Endothelial cell of umbilical vein (primary cell): ENCODE results near the gene HOOK2. TPM values are rescaled to one million over a fixed set of nuclear protein-coding genes. Genes with fewer than 3 reads are reported as not detected.
A peak's percentile ranks its signal among the peaks of the same experiment; 100 is the strongest.

Experiments
- BruUV-seq: library from RNA; stranded (reverse); fragments of 400-500 nt; replicated peaks from 2 replicates; lab custom pipeline; 2021; lab: Mats Ljungman, UMichigan
- CTCF ChIA-PET: fragments of 300-600, 350-600 bp; sonication (Branson Sonifier 250); formaldehyde crosslinking; loops from one replicate; lab custom pipeline; 2021; ENCODE audit warnings: antibody characterized with exemption, inconsistent platforms; lab: Charles Lee
- POLR2A ChIA-PET: fragments of 300-600, 350-600 bp; sonication (Branson Sonifier 250); formaldehyde crosslinking; loops from one replicate; lab custom pipeline; 2021; ENCODE audit warnings: antibody characterized with exemption, inconsistent platforms; lab: Charles Lee
- DNase-seq: peaks from one replicate; pipeline ENCODE4 v3.0.0-alpha.2; 2011; ENCODE audit warnings: low read depth, low spot score
- FAIRE-seq: peaks from 2 replicates; lab custom pipeline; 2011; peaks lifted over from hg19 to GRCh38; lab: Jason Lieb, UNC
- H2AFZ ChIP-seq: 2 replicates; pipeline ENCODE4 v1.6.0; 2012; ENCODE audit warnings: low read depth, low read length, control low read depth, inconsistent platforms
- H3K27ac ChIP-seq: 2 replicates; pipeline ENCODE4 v1.5.1; 2011; ENCODE audit warnings: low read depth, mild to moderate bottlenecking, control low read depth, low read length, moderate library complexity; ENCODE audit not compliant: insufficient read depth
- H3K27me3 ChIP-seq, 2 experiments: 2 replicates each; pipeline versions ENCODE4 v1.6.0 to v1.6.1; 2011; ENCODE audit warnings: low read length in 2 of 2, mixed read lengths in 1 of 2; ENCODE audit not compliant: control insufficient read depth in 2 of 2, insufficient read depth in 2 of 2
- H3K36me3 ChIP-seq, 2 experiments: 2 replicates in 1 of 2; 3 replicates in 1 of 2; pipeline ENCODE4 v1.5.1; 2011; ENCODE audit warnings: low read length in 2 of 2, mild to moderate bottlenecking in 1 of 2, moderate library complexity in 1 of 2; ENCODE audit not compliant: control insufficient read depth in 2 of 2, insufficient read depth in 2 of 2; ENCODE audit errors: extremely low read depth in 1 of 2
- H3K4me1 ChIP-seq: 3 replicates; pipeline ENCODE4 v1.5.1; 2011; ENCODE audit warnings: mild to moderate bottlenecking, low read length; ENCODE audit not compliant: control insufficient read depth, insufficient read depth; ENCODE audit errors: extremely low read depth
- H3K4me2 ChIP-seq: 2 replicates; pipeline ENCODE4 v1.6.1; 2011; ENCODE audit warnings: low read length, control low read depth, mixed read lengths; ENCODE audit not compliant: insufficient read depth
- H3K4me3 ChIP-seq, 3 experiments: fragments of 200-600 bp in 1 of 3; sonication (generic), shearing (Covaris generic) in 1 of 3; replicated peaks in 1 of 3; 2 replicates each; pipeline ENCODE4 v1.5.1; 2011 to 2016; ENCODE audit warnings: control low read depth in 3 of 3, low read length in 3 of 3, mild to moderate bottlenecking in 2 of 3, inconsistent platforms in 1 of 3, low read depth in 1 of 3, moderate library complexity in 1 of 3; ENCODE audit not compliant: insufficient read depth in 1 of 3
- H3K79me2 ChIP-seq: 2 replicates; pipeline ENCODE4 v1.6.0; 2012; ENCODE audit warnings: low read length, inconsistent platforms; ENCODE audit not compliant: control insufficient read depth, insufficient read depth
- H3K9ac ChIP-seq: replicated peaks from 2 replicates; pipeline ENCODE3; 2011; ENCODE audit warnings: low read length, control low read depth; ENCODE audit not compliant: insufficient read depth; ENCODE audit errors: extremely low read depth
- H3K9me1 ChIP-seq: replicated peaks from 3 replicates; pipeline ENCODE4 v1.6.0; 2011; ENCODE audit warnings: mild to moderate bottlenecking, low read length; ENCODE audit not compliant: control insufficient read depth, insufficient read depth; ENCODE audit errors: extremely low read depth
- H3K9me3 ChIP-seq: replicated peaks from 2 replicates; pipeline ENCODE4 v1.5.1; 2012; ENCODE audit warnings: low read length, inconsistent platforms; ENCODE audit not compliant: control insufficient read depth, insufficient read depth
- H4K20me1 ChIP-seq: replicated peaks from 2 replicates; pipeline ENCODE3; 2011; ENCODE audit warnings: mild to moderate bottlenecking, low read length; ENCODE audit not compliant: control insufficient read depth, insufficient read depth; ENCODE audit errors: extremely low read depth
- EZH2 ChIP-seq: IDR thresholded peaks from 2 replicates; pipeline ENCODE4 v1.6.1; 2012; ENCODE audit warnings: borderline replicate concordance, low read depth, mild to moderate bottlenecking, moderate library complexity, low read length, inconsistent platforms; ENCODE audit not compliant: severe bottlenecking
- FOS ChIP-seq: IDR thresholded peaks from 2 replicates; pipeline ENCODE4 v1.6.1; 2011; ENCODE audit warnings: mild to moderate bottlenecking, low read length, moderate library complexity, borderline replicate concordance; ENCODE audit not compliant: insufficient read depth
- GATA2 ChIP-seq: IDR thresholded peaks from 2 replicates; pipeline ENCODE4 v1.7.0; 2011; ENCODE audit warnings: low read depth, mild to moderate bottlenecking, moderate library complexity, mixed read lengths, low read length; ENCODE audit not compliant: insufficient read length, insufficient read depth
- JUN ChIP-seq: IDR thresholded peaks from 2 replicates; pipeline ENCODE4 v1.6.1; 2011; ENCODE audit warnings: borderline replicate concordance, low read depth; ENCODE audit not compliant: insufficient read length, insufficient read depth
- MAX ChIP-seq: IDR thresholded peaks from 2 replicates; pipeline ENCODE4 v1.6.1; 2011; ENCODE audit not compliant: insufficient read depth, insufficient read length
- MYC ChIP-seq: IDR thresholded peaks from one replicate; pipeline ENCODE4 v1.6.1; 2011; ENCODE audit warnings: mild to moderate bottlenecking, low read depth, low read length
- POLR2A ChIP-seq: IDR thresholded peaks from 2 replicates; pipeline ENCODE4 v1.6.1; 2012; ENCODE audit warnings: low read depth, mild to moderate bottlenecking, control low read depth, low read length
- POLR2AphosphoS5 ChIP-seq: IDR thresholded peaks from 2 replicates; pipeline ENCODE4 v1.6.1; 2012; ENCODE audit warnings: low read depth, mild to moderate bottlenecking, control low read depth, low read length, moderate library complexity; ENCODE audit not compliant: insufficient read depth
- dilution Hi-C: fragments of 300-500 bp; cut with MboI; formaldehyde crosslinking; loops from one replicate; pipeline ENCODE4 v1.15.0; 2019; ENCODE audit warnings: low sequenced_read_pairs; ENCODE audit not compliant: extremely low pct_ligation_motif_present
- intact Hi-C: fragments of 100-400 bp; cut with micrococcal nuclease; formaldehyde crosslinking; loops from one replicate; pipeline ENCODE4 v1.10.0; 2022
- polyA plus RNA-seq, 4 experiments: library from polyadenylated mRNA; depleted of rRNA in 3 of 4; stranded (reverse) in 3 of 4; unstranded in 1 of 4; fragments of >200 nt; gene quantifications; 2 replicates each; pipeline versions ENCODE4 v1.2.1 to v1.2.3, GENCODE V29; 2011 to 2012; ENCODE audit warnings: missing spikeins in 1 of 4
- total RNA-seq: library from RNA; stranded (reverse); gene quantifications from 2 replicates; pipeline ENCODE4 v1.2.3, GENCODE V29; 2021
- TF ChIP-seq, protein P1 (sequence below), 2 donors: IDR thresholded peaks; 1 replicate in 1 of 2; 2 replicates in 1 of 2; pipeline ENCODE4 v1.5.1; 2011; ENCODE audit warnings: low read length in 2 of 2, mild to moderate bottlenecking in 2 of 2, moderate library complexity in 2 of 2, control low read depth in 1 of 2, inconsistent platforms in 1 of 2, low read depth in 1 of 2; ENCODE audit not compliant: insufficient read depth in 1 of 2; ENCODE audit errors: extremely low read depth in 1 of 2

Gene HOOK2
- total and polyA plus RNA-seq, 2 donors (not counting 3 experiments of a cell fraction or from before 2014, with no cell fraction given), result 8.0 to 17.3 TPM

- Histone ChIP-seq H3K36me3 (peaks cover 3 to 11% of the 10 kb centered on the region in 2 experiments), H3K9me1 (no peaks in the 10 kb centered on the region), H3K9ac (peak overlapping the region; percentile 78), H3K9me3 (no peaks in the 10 kb centered on the region), H3K27ac (peak overlapping the region; percentile 57), H2AFZ (no peak overlapping the region), H3K4me2 (peak overlapping the region; percentile 90), H3K4me1 (peaks cover 10% of the 10 kb centered on the region), H3K4me3 (peak overlapping the region; percentile 62 to 88 (median 62)), H3K79me2 (peaks cover 50% of the 10 kb centered on the region), H3K27me3 (no peaks in the 10 kb centered on the region), H4K20me1 (no peaks in the 10 kb centered on the region)
- intact Hi-C loops, result loop anchor here (2.0 to 5.0 kb wide), 2 partner anchors 33 to 374 kb away; no protein-coding TSS in a partner anchor
- dilution Hi-C loops, result no loop called here
- ChIA-PET CTCF (interaction anchor here (0.9 to 4.5 kb wide), 7 partner anchors 10 to 124 kb away, joined by 3 to 38 read pairs (median 6); no protein-coding TSS in a partner anchor), POLR2A (interaction anchor here (0.6 to 3.2 kb wide), 4 partner anchors 11 to 1799 kb away, joined by 3 to 14 read pairs (median 4); partner anchors contain the start of genes GET3, JUNB and TRIR)
- TF ChIP-seq, protein P1, sequence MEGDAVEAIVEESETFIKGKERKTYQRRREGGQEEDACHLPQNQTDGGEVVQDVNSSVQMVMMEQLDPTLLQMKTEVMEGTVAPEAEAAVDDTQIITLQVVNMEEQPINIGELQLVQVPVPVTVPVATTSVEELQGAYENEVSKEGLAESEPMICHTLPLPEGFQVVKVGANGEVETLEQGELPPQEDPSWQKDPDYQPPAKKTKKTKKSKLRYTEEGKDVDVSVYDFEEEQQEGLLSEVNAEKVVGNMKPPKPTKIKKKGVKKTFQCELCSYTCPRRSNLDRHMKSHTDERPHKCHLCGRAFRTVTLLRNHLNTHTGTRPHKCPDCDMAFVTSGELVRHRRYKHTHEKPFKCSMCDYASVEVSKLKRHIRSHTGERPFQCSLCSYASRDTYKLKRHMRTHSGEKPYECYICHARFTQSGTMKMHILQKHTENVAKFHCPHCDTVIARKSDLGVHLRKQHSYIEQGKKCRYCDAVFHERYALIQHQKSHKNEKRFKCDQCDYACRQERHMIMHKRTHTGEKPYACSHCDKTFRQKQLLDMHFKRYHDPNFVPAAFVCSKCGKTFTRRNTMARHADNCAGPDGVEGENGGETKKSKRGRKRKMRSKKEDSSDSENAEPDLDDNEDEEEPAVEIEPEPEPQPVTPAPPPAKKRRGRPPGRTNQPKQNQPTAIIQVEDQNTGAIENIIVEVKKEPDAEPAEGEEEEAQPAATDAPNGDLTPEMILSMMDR (IDR thresholded peaks at IDR 0.05; ENCODE audit: extremely low read depth in 1 of 2, insufficient read depth in 1 of 2, low read depth in 1 of 2, low read length in 2 of 2), result no peak
- no peak for TF ChIP-seq MAX
- TF ChIP-seq MYC, result no peak
- no peak for TF ChIP-seq FOS
- no peak for TF ChIP-seq GATA2
- no peak for TF ChIP-seq EZH2
- TF ChIP-seq JUN, result no peak
- TF ChIP-seq POLR2A, result no peak
- TF ChIP-seq POLR2AphosphoS5, result no peak
- FAIRE-seq (no peak), DNase-seq (no peak)
- BruUV-seq, result TSS peak; percentile 61
Measured at GRCh38 chr19:12723381-12723640, 52.0 kb downstream of the HOOK2 start.
